H9 (cell line): ENCODE results near the gene TRPC4AP. TPM values are rescaled to one million over a fixed set of nuclear protein-coding genes. Genes with fewer than 3 reads are reported as not detected.

Experiments used
- DNase-seq: peaks from one replicate; pipeline ENCODE4 v3.0.0-alpha.2; 2017
- H2AFZ ChIP-seq: one replicate; pipeline ENCODE4 v1.6.1; 2013; ENCODE audit warnings: mild to moderate bottlenecking, low read length, control low read depth, moderate library complexity
- H2AK5ac ChIP-seq: 2 replicates; pipeline ENCODE4 v1.6.1; 2013; ENCODE audit warnings: low read length, control low read depth, mixed read lengths; ENCODE audit not compliant: insufficient read length
- H2BK120ac ChIP-seq: one replicate; pipeline ENCODE4 v1.6.1; 2013; ENCODE audit warnings: low read depth, mild to moderate bottlenecking, low read length, control low read depth, inconsistent platforms; ENCODE audit not compliant: poor library complexity, severe bottlenecking
- H2BK12ac ChIP-seq: 2 replicates; pipeline ENCODE4 v1.6.1; 2013; ENCODE audit warnings: low read length, control low read depth, mixed read lengths, low read depth; ENCODE audit not compliant: insufficient read length
- H2BK15ac ChIP-seq: 2 replicates; pipeline ENCODE4 v1.6.1; 2013; ENCODE audit warnings: low read depth, low read length, control low read depth
- H2BK20ac ChIP-seq: one replicate; pipeline ENCODE4 v1.6.1; 2013; ENCODE audit warnings: low read depth, mild to moderate bottlenecking, low read length, control low read depth, inconsistent platforms; ENCODE audit not compliant: poor library complexity, severe bottlenecking
- H2BK5ac ChIP-seq: 2 replicates; pipeline ENCODE4 v1.6.1; 2013; ENCODE audit warnings: low read length, control low read depth, mixed read lengths; ENCODE audit not compliant: insufficient read length
- H3K14ac ChIP-seq: 2 replicates; pipeline ENCODE4 v1.6.1; 2013; ENCODE audit warnings: low read length, control low read depth; ENCODE audit not compliant: insufficient read depth
- H3K18ac ChIP-seq: 2 replicates; pipeline ENCODE4 v1.6.1; 2013; ENCODE audit warnings: low read depth, mild to moderate bottlenecking, mixed read lengths, low read length, control low read depth; ENCODE audit not compliant: insufficient read length
- H3K23ac ChIP-seq: 2 replicates; pipeline ENCODE4 v1.6.1; 2013; ENCODE audit warnings: low read length, control low read depth, mixed read lengths, low read depth; ENCODE audit not compliant: insufficient read length
- H3K23me2 ChIP-seq: 2 replicates; pipeline ENCODE4 v1.6.1; 2013; ENCODE audit warnings: low read depth, mild to moderate bottlenecking, mixed read lengths, low read length, control low read depth; ENCODE audit not compliant: insufficient read length, poor library complexity, severe bottlenecking
- H3K27ac ChIP-seq: 2 replicates; pipeline ENCODE4 v1.5.1; 2013; ENCODE audit warnings: low read length, control low read depth, mixed read lengths, low read depth; ENCODE audit not compliant: insufficient read length
- H3K27me3 ChIP-seq: 2 replicates; pipeline ENCODE4 v1.6.1; 2013; ENCODE audit warnings: low read length, control low read depth, inconsistent platforms; ENCODE audit not compliant: insufficient read depth
- H3K4ac ChIP-seq: 2 replicates; pipeline ENCODE4 v1.6.1; 2013; ENCODE audit warnings: low read depth, mild to moderate bottlenecking, control low read depth, inconsistent platforms, low read length, moderate library complexity
- H3K4me1 ChIP-seq: 2 replicates; pipeline ENCODE4 v1.6.1; 2013; ENCODE audit warnings: low read length, control low read depth, inconsistent platforms; ENCODE audit not compliant: insufficient read depth
- H3K4me2 ChIP-seq: 2 replicates; pipeline ENCODE4 v1.6.1; 2013; ENCODE audit warnings: low read length, control low read depth, mixed read lengths; ENCODE audit not compliant: insufficient read length, insufficient read depth
- H3K56ac ChIP-seq: 2 replicates; pipeline ENCODE4 v1.6.1; 2013; ENCODE audit warnings: low read depth, mild to moderate bottlenecking, mixed read lengths, low read length, control low read depth; ENCODE audit not compliant: insufficient read length
- H3K79me1 ChIP-seq: 2 replicates; pipeline ENCODE4 v1.6.1; 2013; ENCODE audit warnings: low read depth, mild to moderate bottlenecking, moderate library complexity, low read length, control low read depth, inconsistent platforms; ENCODE audit not compliant: insufficient read depth, poor library complexity, severe bottlenecking
- H3K79me2 ChIP-seq: 2 replicates; pipeline ENCODE4 v1.6.1; 2013; ENCODE audit warnings: low read length, control low read depth, inconsistent platforms; ENCODE audit not compliant: insufficient read depth
- H3K9ac ChIP-seq: 2 replicates; pipeline ENCODE4 v1.6.1; 2013; ENCODE audit warnings: low read length, control low read depth, mixed read lengths; ENCODE audit not compliant: insufficient read length; ENCODE audit errors: extremely low read depth
- H3K9me3 ChIP-seq: one replicate; pipeline ENCODE4 v1.6.1; 2013; ENCODE audit warnings: low read depth, low read length, inconsistent platforms; ENCODE audit not compliant: control insufficient read depth
- H3T11ph ChIP-seq: one replicate; pipeline ENCODE4 v1.6.1; 2013; ENCODE audit warnings: mild to moderate bottlenecking, low read length, control low read depth, inconsistent platforms
- H4K20me1 ChIP-seq: one replicate; pipeline ENCODE4 v1.6.1; 2013; ENCODE audit not compliant: control insufficient read depth, insufficient read length, insufficient read depth
- H4K5ac ChIP-seq: 2 replicates; pipeline ENCODE4 v1.6.1; 2013; ENCODE audit warnings: low read depth, mild to moderate bottlenecking, mixed read lengths, low read length, control low read depth; ENCODE audit not compliant: insufficient read length
- H4K8ac ChIP-seq: replicated peaks from 2 replicates; pipeline ENCODE4 v1.6.1; 2013; ENCODE audit warnings: low read length, control low read depth, mixed read lengths, low read depth; ENCODE audit not compliant: insufficient read length
- H4K91ac ChIP-seq: 2 replicates; pipeline ENCODE4 v1.6.1; 2013; ENCODE audit warnings: low read depth, mild to moderate bottlenecking, moderate library complexity, mixed read lengths, low read length, control low read depth; ENCODE audit not compliant: insufficient read length
- H3K27ac Mint-ChIP-seq, 3 experiments: 2 replicates in 2 of 3; 3 replicates in 1 of 3; pipeline ENCODE4 v1.8.0; 2020 to 2021; ENCODE audit warnings: mixed read lengths in 3 of 3, mild to moderate bottlenecking in 1 of 3, moderate library complexity in 1 of 3
- H3K27me3 Mint-ChIP-seq: 2 replicates; pipeline ENCODE4 v1.8.0; 2021; ENCODE audit warnings: low read depth, mild to moderate bottlenecking, moderate library complexity, mixed read lengths
- H3K36me3 Mint-ChIP-seq, 3 experiments: 2 replicates in 2 of 3; 3 replicates in 1 of 3; pipeline ENCODE4 v1.8.0; 2020 to 2021; ENCODE audit warnings: low read depth in 3 of 3, mixed read lengths in 3 of 3; ENCODE audit not compliant: insufficient read depth in 1 of 3
- H3K4me1 Mint-ChIP-seq, 2 experiments: 2 replicates each; pipeline ENCODE4 v1.8.0; 2020; ENCODE audit warnings: mixed read lengths in 2 of 2
- H3K4me3 Mint-ChIP-seq, 2 experiments: 2 replicates in 1 of 2; 3 replicates in 1 of 2; pipeline ENCODE4 v1.8.0; 2020 to 2021; ENCODE audit warnings: mild to moderate bottlenecking in 2 of 2, mixed read lengths in 2 of 2, moderate library complexity in 1 of 2
- H3K9me3 Mint-ChIP-seq, 2 experiments: 2 replicates in 1 of 2; 3 replicates in 1 of 2; pipeline ENCODE4 v1.8.0; 2020; ENCODE audit warnings: mild to moderate bottlenecking in 2 of 2, mixed read lengths in 2 of 2, moderate library complexity in 1 of 2
- CTCF ChIP-seq: fragments of 200-600 bp; sonication (generic); conservative IDR thresholded peaks from 3 replicates; pipeline ENCODE4 v1.8.0; 2021; ENCODE audit warnings: antibody characterized with exemption, mild to moderate bottlenecking
- WGBS: extraction: QIAGEN DNeasy Blood & Tissue Kit; methylation state at CpG from one replicate; pipeline ENCODE4 v1.1.7; 2013; ENCODE audit warnings: missing lambda C conversion rate, low lambda C conversion rate, mixed read lengths; ENCODE audit not compliant: insufficient read length; ENCODE audit errors: extremely low coverage; 5-methylcytosine and 5-hydroxymethylcytosine counted together
- total RNA-seq: library from RNA; stranded (reverse); gene quantifications from 2 replicates; pipeline ENCODE4 v1.2.1, GENCODE V29; 2021

TRPC4AP gene
- total RNA-seq, 1 experiment from 2014 or later: 93.9 TPM

GRCh38 chr20:34978092-34978744, 114.4 kb downstream of the TRPC4AP start:
- Histone ChIP-seq H2BK12ac (no peak overlapping the region), H3K23ac (no peak overlapping the region), H3K4ac (no peak overlapping the region), H3K14ac (no peak overlapping the region), H3K4me1 (peaks cover 5% of the 10 kb centered on the region; the same call in 1 of the 2 replicates), H3T11ph (no peak overlapping the region), H3K79me2 (no peaks in the 10 kb centered on the region), H3K9ac (no peak overlapping the region), H2BK15ac (no peak overlapping the region), H2BK20ac (no peak overlapping the region), H3K4me2 (no peak overlapping the region), H4K8ac (no peak overlapping the region), H2AFZ (no peak overlapping the region), H3K79me1 (no peaks in the 10 kb centered on the region), H3K56ac (no peak overlapping the region), H2AK5ac (no peak overlapping the region), H4K5ac (no peak overlapping the region), H3K27ac (no peak overlapping the region), H3K23me2 (no peaks in the 10 kb centered on the region), H4K20me1 (no peaks in the 10 kb centered on the region), H3K27me3 (no peaks in the 10 kb centered on the region), H3K18ac (peak overlapping the region; percentile 1), H2BK120ac (no peak overlapping the region), H4K91ac (no peak overlapping the region), H2BK5ac (no peak overlapping the region), H3K9me3 (no peaks in the 10 kb centered on the region)
- WGBS: no CpG with 5 or more reads among the region's 10 CpGs
- Mint-ChIP-seq H3K9me3 (peaks cover 0 to 7% of the 10 kb centered on the region in 2 experiments; a peak in 2 of 5 replicates), H3K4me1 (peaks cover 53 to 55% of the 10 kb centered on the region in 2 experiments), H3K27ac (no peak overlapping the region), H3K4me3 (no peak overlapping the region), H3K36me3 (no peaks in the 10 kb centered on the region), H3K27me3 (peaks cover 95% of the 10 kb centered on the region)
- TF ChIP-seq CTCF: no peak
- DNase-seq: no peak
